ENCODE measurements around the gene ALCAM. TPM values are rescaled to one million over a fixed set of nuclear protein-coding genes. Genes with fewer than 3 reads are reported as not detected.

The ALCAM gene
- total RNA-seq, 2 donors from 2014 or later: 3.3 to 16.5 TPM

- no peaks in the 10 kb centered on the region for H3K9me3 ChIP-seq
- no peak overlapping the region for H3K4me3 ChIP-seq
- H3K36me3 ChIP-seq: no peaks in the 10 kb centered on the region
- H3K4me1 ChIP-seq: no peaks in the 10 kb centered on the region
- H3K27ac ChIP-seq: no peak overlapping the region
- no peak for TF ChIP-seq CTCF (IDR thresholded peaks at IDR 0.05)
- DNase-seq (ENCODE audit: low spot score): no peak
- no peaks in the 10 kb centered on the region for H3K27me3 ChIP-seq
Measured at GRCh38 chr3:105327662-105328337, 38.9 kb upstream of the ALCAM start.

- Histone ChIP-seq H3K4me1 (no peaks in the 10 kb centered on the region), H3K36me3 (no peaks in the 10 kb centered on the region), H3K27me3 (no peaks in the 10 kb centered on the region), H3K9me3 (no peaks in the 10 kb centered on the region), H3K4me3 (no peak overlapping the region), H3K27ac (no peak overlapping the region)
- DNase-seq (ENCODE audit: low spot score): no peak
- no peak for TF ChIP-seq CTCF (IDR thresholded peaks at IDR 0.05)
Measured at GRCh38 chr3:105328338-105328730, 38.4 kb upstream of the ALCAM start.

- Histone ChIP-seq H3K27ac (no peak overlapping the region), H3K4me1 (no peaks in the 10 kb centered on the region), H3K9me3 (no peaks in the 10 kb centered on the region), H3K36me3 (no peaks in the 10 kb centered on the region), H3K4me3 (no peak overlapping the region), H3K27me3 (no peaks in the 10 kb centered on the region)
- no peak for DNase-seq (ENCODE audit: low spot score)
- TF ChIP-seq CTCF (IDR thresholded peaks at IDR 0.05): no peak
Measured at GRCh38 chr3:105332961-105333360, 33.7 kb upstream of the ALCAM start.

GRCh38 chr3:105334138-105334882 is 32.4 kb upstream of the ALCAM start:
- Histone ChIP-seq H3K9me3 (no peaks in the 10 kb centered on the region), H3K36me3 (no peaks in the 10 kb centered on the region), H3K27me3 (no peaks in the 10 kb centered on the region), H3K27ac (no peak overlapping the region), H3K4me1 (no peaks in the 10 kb centered on the region), H3K4me3 (no peak overlapping the region)
- TF ChIP-seq CTCF (IDR thresholded peaks at IDR 0.05): no peak
- no peak for DNase-seq (ENCODE audit: low spot score)

GRCh38 chr3:105339946-105340345 is 26.8 kb upstream of the ALCAM start:
- Histone ChIP-seq H3K4me3 (no peak overlapping the region), H3K4me1 (no peaks in the 10 kb centered on the region), H3K27me3 (no peaks in the 10 kb centered on the region), H3K27ac (no peak overlapping the region), H3K36me3 (no peaks in the 10 kb centered on the region), H3K9me3 (no peaks in the 10 kb centered on the region)
- TF ChIP-seq CTCF (IDR thresholded peaks at IDR 0.05): no peak
- DNase-seq (ENCODE audit: low spot score): no peak
